Stimulated activated CD8-positive, alpha-beta memory T cell treated with anti-CD3 and anti-CD28 coated beads, Interleukin-15, amount 100 ng/mL, for 48 hours (primary cell): Measurements from ENCODE around the gene SCGB2A2.

Source experiments
- DNase-seq, 2 donors: peaks; one replicate each; pipeline ENCODE4 v3.0.0-alpha.2; 2020; ENCODE audit warnings: low read depth in 2 of 2

The SCGB2A2 gene

DNA sequence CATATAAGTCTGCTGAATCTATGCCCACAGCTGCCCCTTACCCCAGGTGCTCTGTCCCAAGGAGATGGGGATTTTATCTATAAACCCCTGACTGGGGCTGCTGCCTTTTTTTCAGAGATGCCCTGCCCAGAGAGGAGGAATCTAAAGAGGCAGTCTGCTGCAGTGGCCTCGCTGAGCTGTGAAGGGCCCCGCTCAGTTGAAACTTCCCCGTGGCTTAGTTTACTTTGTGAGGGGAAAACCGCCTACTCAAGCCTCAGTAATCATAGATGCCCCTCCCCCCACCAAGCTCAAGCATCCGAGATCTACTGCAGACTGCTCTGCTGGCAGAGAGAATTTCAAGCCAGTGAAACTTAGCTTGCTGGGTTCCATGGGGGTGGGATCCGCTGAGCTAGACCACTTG is 36.3 kb downstream of the SCGB2A2 start:
- no peak for DNase-seq

DNA sequence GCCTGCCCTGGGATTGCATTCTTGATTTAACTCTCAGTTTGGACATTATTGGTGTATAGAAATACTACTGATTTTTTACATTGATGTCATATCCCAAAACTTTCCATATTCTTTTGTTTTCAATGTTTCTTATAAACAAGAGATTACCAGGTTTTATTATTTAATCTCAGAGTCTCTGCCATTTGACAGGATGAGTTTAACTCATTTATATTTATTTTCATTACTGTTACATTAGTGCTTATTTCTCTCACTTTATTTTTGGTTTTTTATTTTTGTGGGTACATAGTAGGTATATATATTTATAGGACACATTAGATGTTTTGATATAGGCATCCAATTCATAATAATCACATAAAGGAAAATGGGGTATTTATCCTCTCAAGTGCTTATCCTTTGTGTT is 38.0 kb downstream of the SCGB2A2 start:
- DNase-seq = no peak

DNA sequence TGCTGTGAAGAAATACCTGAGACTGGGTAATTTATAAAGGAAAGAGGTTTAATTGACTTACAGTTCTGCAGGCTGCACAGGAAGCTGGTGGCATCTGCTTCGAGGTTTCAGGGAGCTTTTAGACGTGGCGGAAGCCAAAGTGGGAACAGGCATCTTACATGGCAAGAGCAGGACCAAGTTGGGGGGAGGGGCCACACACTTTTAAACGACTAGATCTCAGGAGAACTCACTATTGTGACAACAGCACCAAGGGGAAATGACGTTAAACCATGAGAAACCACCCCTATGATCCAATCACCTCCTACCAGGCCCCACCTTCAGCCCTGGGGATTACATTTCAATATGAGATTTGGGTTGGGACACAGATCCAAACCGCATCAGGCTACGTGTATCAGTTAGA is 40.0 kb downstream of the SCGB2A2 start:
- DNase-seq = no peak

DNA sequence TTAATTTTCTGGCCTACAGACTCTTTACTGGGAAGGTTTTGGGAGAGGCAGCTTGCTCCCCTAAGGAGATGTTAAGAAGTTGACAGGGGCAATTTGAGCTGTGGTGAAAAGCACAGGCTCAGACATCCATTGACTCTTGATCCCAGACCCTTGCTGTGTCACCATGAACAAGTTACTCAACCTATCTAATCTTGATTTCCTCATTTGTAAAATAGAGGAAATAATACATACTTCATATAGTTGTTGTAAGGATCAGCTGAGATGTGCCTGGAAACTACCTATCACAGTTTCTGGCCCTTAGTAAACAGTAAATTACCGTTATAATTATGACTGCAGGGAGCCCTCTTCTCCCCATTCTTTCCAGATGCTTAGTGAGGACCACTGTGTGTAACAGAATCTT is 45.5 kb downstream of the SCGB2A2 start:
- no peak for DNase-seq

DNA sequence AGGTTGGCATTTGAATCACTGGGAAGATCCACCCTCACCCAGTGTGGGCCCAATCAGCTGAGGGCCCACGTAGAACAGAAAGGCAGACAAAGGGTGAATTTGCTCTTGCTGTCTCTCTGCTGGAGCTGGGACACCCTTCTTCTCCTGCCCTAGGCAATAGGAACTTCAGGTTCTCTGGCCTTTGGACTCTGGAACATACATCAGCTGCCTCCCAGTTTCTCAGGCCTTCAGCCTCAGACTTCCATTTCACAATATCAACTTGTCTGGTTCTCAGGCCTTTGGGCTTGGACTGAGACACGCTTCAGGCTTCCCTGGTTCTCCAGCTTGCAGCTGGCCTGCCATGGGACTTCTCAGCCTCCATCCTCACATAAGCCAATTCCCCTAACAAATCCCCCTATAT is 52.6 kb downstream of the SCGB2A2 start:
- no peak for DNase-seq
